Lower leg skin (tissue), 4 donors: Measurements from ENCODE around the gene PSMA8. TPM values are rescaled to one million over a fixed set of nuclear protein-coding genes. Genes with fewer than 3 reads are reported as not detected.
"Not testable (repeated sequence)": the region's sequence is repeated elsewhere in the genome, so short reads cannot be mapped to it uniquely, and the experiment has no call there.

ENCODE experiments used
- DNase-seq, 2 donors: peaks; one replicate each; pipeline ENCODE4 v3.0.0-alpha.2; 2019; ENCODE audit warnings: low spot score in 2 of 2
- H3K4me3 ChIP-seq: fragments of 200-600 bp; sonication (generic); 2 replicates; pipeline ENCODE4 v1.5.1; 2017; ENCODE audit warnings: mild to moderate bottlenecking, low read depth; ENCODE audit not compliant: poor library complexity, severe bottlenecking
- POLR2A ChIP-seq, 2 donors: fragments of 450-650 bp; IDR thresholded peaks; one replicate each; pipeline ENCODE4 v1.6.1; 2016 to 2017; ENCODE audit warnings: antibody characterized with exemption in 2 of 2, mild to moderate bottlenecking in 1 of 2, moderate library complexity in 1 of 2
- WGBS, 2 donors: methylation state at CpG; one replicate each; pipeline ENCODE4 v1.1.5; 2018; 5-methylcytosine and 5-hydroxymethylcytosine counted together
- intact Hi-C: fragments of 100-400 bp; cut with DNase I; formaldehyde crosslinking; loops from one replicate; pipeline ENCODE4 v1.15.0; 2023; ENCODE audit warnings: low total_unique reads
- total RNA-seq, 4 donors: library from RNA; depleted of rRNA; stranded (reverse); fragments of >200 nt; gene quantifications; one replicate each; pipeline ENCODE4 v1.1.0, GENCODE V29; 2016
- TF ChIP-seq, protein P1 (sequence below), 3 donors: fragments of 450-650 bp; IDR thresholded peaks; one replicate each; pipeline ENCODE4 v1.5.1; 2016; ENCODE audit warnings: antibody characterized with exemption in 3 of 3, mild to moderate bottlenecking in 3 of 3, moderate library complexity in 2 of 3

Gene PSMA8
- total RNA-seq, 4 donors from 2014 or later, result not detected

DNA sequence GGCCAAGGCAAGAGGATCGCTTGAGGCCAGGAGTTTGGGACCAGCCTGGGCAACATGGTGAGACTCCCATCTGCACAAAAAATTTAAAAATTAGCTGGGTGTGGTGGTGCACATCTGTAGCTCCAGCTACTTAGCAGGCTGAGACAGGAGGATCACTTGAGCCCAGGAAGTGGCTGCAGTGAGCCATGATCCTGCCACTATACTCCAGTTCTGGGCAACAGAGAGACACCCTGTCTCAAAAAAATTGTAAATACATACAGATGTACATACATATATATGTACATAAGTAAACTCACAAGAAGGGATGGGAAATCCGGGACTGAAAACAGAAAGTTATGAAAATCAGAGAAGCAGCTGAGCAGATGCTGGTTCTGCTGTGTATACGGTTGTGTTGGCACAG, 62.9 kb downstream of the PSMA8 start:
- DNase-seq, result no peak
- WGBS, 2 donors, result 84 to 86% methylated on average over 3 of the region's 3 CpGs
- TF ChIP-seq, protein P1, sequence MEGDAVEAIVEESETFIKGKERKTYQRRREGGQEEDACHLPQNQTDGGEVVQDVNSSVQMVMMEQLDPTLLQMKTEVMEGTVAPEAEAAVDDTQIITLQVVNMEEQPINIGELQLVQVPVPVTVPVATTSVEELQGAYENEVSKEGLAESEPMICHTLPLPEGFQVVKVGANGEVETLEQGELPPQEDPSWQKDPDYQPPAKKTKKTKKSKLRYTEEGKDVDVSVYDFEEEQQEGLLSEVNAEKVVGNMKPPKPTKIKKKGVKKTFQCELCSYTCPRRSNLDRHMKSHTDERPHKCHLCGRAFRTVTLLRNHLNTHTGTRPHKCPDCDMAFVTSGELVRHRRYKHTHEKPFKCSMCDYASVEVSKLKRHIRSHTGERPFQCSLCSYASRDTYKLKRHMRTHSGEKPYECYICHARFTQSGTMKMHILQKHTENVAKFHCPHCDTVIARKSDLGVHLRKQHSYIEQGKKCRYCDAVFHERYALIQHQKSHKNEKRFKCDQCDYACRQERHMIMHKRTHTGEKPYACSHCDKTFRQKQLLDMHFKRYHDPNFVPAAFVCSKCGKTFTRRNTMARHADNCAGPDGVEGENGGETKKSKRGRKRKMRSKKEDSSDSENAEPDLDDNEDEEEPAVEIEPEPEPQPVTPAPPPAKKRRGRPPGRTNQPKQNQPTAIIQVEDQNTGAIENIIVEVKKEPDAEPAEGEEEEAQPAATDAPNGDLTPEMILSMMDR (IDR thresholded peaks at IDR 0.05), result no peak
- TF ChIP-seq POLR2A (IDR thresholded peaks at IDR 0.05), result no peak
- H3K4me3 ChIP-seq, result no peak overlapping the region
- intact Hi-C loops, result no loop called here

DNA sequence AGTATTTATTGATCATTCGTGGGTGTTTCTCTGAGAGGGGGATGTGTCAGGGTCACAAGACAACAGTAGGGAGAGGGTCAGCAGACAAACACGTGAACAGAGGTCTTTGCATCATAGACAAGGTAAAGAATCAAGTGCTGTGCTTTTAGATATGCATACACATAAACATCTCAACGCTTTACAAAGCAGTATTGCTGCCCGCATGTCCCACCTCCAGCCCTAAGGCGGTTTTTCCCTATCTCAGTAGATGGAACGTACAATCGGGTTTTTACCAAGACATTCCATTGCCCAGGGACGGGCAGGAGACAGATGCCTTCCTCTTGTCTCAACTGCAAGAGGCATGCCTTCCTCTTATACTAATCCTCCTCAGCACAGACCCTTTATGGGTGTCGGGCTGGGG, 68.3 kb downstream of the PSMA8 start:
- WGBS, 2 donors, result 82 to 85% methylated on average over 8 of the region's 9 CpGs
- DNase-seq, H3K4me3 ChIP-seq, intact Hi-C loops: not testable (repeated sequence)

DNA sequence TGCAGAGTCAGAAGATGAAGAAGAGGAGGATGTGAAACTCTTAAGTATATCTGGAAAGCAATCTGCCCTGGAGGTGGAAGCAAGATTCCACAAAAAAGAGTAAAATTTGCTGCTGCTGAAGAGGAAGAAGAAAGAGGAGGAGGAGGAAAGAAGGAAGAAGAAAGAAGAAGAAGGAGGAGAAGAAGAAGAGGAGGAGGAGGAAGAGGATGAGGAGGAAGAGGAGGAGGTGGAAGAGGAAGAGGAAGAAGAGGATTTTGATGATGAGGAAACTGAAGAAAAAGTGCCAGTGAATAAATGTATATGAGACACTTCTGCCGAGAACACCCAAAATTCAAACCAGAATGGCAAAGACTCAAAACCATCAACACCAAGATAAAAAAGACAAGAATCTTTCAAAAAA, 71.6 kb downstream of the PSMA8 start:
- TF ChIP-seq, protein P1 (IDR thresholded peaks at IDR 0.05), result no peak
- TF ChIP-seq POLR2A (IDR thresholded peaks at IDR 0.05), result no peak
- 72 to 94% methylated on average over 1 of the region's 1 CpG for WGBS, 2 donors
- no peak for DNase-seq
- H3K4me3 ChIP-seq, result no peak overlapping the region
- intact Hi-C loops, result no loop called here

DNA sequence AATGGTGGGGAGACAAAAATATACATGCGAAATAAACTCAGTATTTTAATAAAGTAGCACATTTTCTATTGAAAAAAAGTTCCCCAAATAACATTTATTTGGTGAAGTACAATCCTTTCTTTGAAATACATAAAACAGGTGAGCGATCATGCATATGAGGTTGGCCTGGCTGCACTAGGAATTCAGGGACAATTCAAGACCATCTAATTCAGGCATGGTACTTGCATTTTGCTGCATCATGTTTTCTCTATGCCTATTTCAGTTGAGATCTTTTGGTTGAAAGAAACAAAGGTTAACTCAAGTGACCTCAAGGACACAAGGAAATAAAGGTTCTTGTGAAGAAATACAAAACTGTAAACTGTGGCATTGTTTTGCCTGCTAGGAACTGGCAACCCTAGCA, 72.8 kb downstream of the PSMA8 start:
- no peak overlapping the region for H3K4me3 ChIP-seq
- WGBS, 2 donors, result 91 to 92% methylated on average over 2 of the region's 2 CpGs
- TF ChIP-seq, protein P1 (IDR thresholded peaks at IDR 0.05), result no peak
- no peak for TF ChIP-seq POLR2A (IDR thresholded peaks at IDR 0.05)
- DNase-seq, result no peak
- intact Hi-C loops, result no loop called here

DNA sequence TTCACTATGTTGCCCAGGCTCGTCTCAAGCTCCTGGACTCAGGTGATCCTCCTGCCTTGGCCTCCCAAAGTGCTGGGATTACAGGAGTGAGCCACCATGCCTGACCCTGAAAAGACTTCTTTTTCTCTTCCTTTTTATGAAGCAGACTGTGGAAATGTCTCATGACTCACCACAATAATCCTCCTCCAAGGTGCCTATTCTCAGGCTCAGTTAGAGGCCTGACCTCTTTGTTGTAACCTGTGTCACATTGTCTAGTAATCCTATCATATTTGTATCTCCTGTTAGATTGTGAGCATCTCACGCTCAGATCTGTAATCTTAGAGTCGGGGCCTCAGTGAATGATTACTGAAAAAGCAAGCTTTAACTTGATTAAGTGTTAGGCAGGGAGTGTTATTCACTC, 74.3 kb downstream of the PSMA8 start:
- WGBS, 2 donors, result 68 to 74% methylated on average over 3 of the region's 3 CpGs
- DNase-seq, result no peak
- no peak overlapping the region for H3K4me3 ChIP-seq
- intact Hi-C loops, result no loop called here
- TF ChIP-seq, protein P1 (IDR thresholded peaks at IDR 0.05), result no peak
- TF ChIP-seq POLR2A (IDR thresholded peaks at IDR 0.05), result no peak

DNA sequence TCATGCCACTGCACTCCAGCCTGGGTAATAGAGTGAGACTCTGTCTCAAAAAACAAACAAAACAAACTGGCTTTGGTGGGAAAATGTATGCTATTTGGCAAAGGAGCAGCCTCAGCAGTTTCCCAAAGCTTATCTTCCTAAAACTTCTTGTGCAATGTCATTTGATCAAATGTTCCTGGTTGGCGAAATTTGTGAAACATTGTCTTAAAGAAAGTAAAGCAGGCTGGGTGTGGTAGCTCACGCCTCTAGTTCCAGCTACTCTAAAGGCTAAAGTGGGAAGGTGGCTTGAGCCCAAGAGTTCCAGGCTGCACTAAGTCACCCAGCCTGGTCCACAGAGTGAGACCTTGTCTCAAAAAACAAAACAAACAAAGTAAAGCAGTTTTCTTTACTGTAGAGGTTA, 75.3 kb downstream of the PSMA8 start:
- 70 to 80% methylated on average over 2 of the region's 2 CpGs for WGBS, 2 donors
- no peak for DNase-seq

More for the DNA sequence above, 75.3 kb downstream of the PSMA8 start:
- intact Hi-C loops, result no loop called here
- no peak overlapping the region for H3K4me3 ChIP-seq
- no peak for TF ChIP-seq POLR2A (IDR thresholded peaks at IDR 0.05)
- TF ChIP-seq, protein P1 (IDR thresholded peaks at IDR 0.05), result no peak
